Measurements from ENCODE around the gene ZNF282.

ZNF282 gene

GRCh38 chr7:149199234-149199995, 4.1 kb downstream of the ZNF282 start:
- peaks cover 47% of the 10 kb centered on the region for H3K4me1 Mint-ChIP-seq (ENCODE audit: low read depth)
- no peaks in the 10 kb centered on the region for H3K27me3 Mint-ChIP-seq (ENCODE audit: low read depth)
- peaks cover 60% of the 10 kb centered on the region for H3K36me3 Mint-ChIP-seq (ENCODE audit: low read depth)
- no peaks in the 10 kb centered on the region for H3K9me3 Mint-ChIP-seq
- no peak for DNase-seq (ENCODE audit: low spot score)
- H3K27ac Mint-ChIP-seq: peak overlapping the region; percentile 58
- H3K4me3 Mint-ChIP-seq: peak overlapping the region; percentile 48

GRCh38 chr7:149202831-149203231, 7.5 kb downstream of the ZNF282 start:
- Mint-ChIP-seq H3K27ac (peak overlapping the region; percentile 93), H3K4me3 (peak overlapping the region; percentile 73), H3K27me3 (ENCODE audit: low read depth) (no peaks in the 10 kb centered on the region), H3K4me1 (ENCODE audit: low read depth) (peaks cover 33% of the 10 kb centered on the region), H3K9me3 (no peaks in the 10 kb centered on the region), H3K36me3 (ENCODE audit: low read depth) (peaks cover 79% of the 10 kb centered on the region)
- peak; percentile 62 for DNase-seq (ENCODE audit: low spot score)

DNA sequence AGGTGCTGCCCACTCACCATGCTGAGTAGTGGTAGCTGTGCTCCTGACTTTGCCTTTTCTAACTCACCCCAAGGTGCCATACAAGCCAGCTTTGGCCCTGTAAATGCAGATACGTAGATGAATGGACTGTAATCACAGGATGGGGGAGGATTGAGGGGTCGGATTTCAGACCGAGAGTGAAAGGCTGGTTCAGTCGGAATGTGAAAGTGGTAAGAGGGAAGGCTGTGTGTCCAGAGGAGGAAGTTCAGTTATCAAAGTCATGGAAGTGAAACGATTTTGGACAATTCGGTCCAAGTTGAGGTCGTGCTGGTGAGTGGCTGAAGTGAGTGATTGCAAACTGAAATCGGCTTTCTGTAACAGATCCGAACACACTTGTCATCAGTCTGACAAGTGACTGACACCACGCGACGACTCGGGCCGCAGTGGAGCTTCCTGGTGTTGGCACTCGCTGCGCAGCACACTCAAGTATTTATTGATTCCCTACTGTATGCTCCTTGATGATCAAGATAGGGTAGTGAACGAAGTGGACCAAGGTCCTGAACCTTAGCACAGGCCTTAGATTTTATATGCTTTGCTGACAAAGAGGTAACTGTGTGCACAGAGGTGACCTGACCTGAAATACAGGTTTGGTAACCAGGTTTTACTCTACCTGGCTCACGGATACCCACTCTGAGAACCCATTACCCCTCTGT, 10.5 kb downstream of the ZNF282 start:
- Mint-ChIP-seq H3K27me3 (ENCODE audit: low read depth) (no peaks in the 10 kb centered on the region), H3K9me3 (no peaks in the 10 kb centered on the region), H3K4me1 (ENCODE audit: low read depth) (peaks cover 24% of the 10 kb centered on the region), H3K27ac (no peak overlapping the region), H3K4me3 (no peak overlapping the region), H3K36me3 (ENCODE audit: low read depth) (peaks cover 76% of the 10 kb centered on the region)
- no peak for DNase-seq (ENCODE audit: low spot score)

GRCh38 chr7:149207324-149208035, 12.1 kb downstream of the ZNF282 start:
- peaks cover 78% of the 10 kb centered on the region for H3K36me3 Mint-ChIP-seq (ENCODE audit: low read depth)
- H3K27ac Mint-ChIP-seq: no peak overlapping the region
- H3K9me3 Mint-ChIP-seq: no peaks in the 10 kb centered on the region
- H3K27me3 Mint-ChIP-seq (ENCODE audit: low read depth): no peaks in the 10 kb centered on the region
- no peak overlapping the region for H3K4me3 Mint-ChIP-seq
- no peak for DNase-seq (ENCODE audit: low spot score)
- H3K4me1 Mint-ChIP-seq (ENCODE audit: low read depth): peaks cover 19% of the 10 kb centered on the region

DNA sequence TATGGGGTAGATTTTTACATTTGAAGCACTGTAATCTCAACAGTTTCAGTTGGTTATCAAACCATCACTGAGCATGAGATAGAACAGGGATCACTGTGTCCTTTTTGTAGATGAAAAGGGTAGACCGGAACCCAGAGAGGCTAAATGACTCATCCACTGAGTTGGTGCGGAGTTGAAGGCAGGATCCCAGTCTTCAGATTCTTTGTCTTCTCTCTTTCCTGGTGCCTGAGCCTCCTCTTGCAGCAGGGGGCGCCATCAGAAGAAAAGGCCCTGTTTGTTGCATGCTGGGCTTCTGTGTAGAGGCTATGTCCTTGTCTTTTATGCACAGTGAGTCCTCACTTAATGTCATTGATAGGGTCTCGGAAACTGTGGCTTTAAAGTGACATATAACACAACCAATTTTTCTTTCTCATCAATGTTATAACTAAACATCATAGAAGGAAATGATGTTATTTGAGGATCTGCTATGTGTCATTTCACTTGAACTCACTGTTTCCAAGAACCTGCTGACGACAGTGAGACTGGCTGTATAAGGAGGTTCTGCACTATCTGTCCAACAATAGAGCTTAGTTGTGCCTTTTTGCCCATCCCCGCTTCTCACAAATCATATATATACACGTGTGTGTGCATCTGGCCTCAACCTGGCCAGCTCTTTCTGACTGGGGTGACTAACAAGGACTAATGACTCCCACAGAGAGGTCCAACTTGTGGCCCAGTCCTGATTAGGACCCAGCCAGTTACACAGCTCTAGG, 14.3 kb downstream of the ZNF282 start:
- peaks cover 14% of the 10 kb centered on the region for H3K4me1 Mint-ChIP-seq (ENCODE audit: low read depth)
- peak; percentile 87 for DNase-seq (ENCODE audit: low spot score)
- H3K36me3 Mint-ChIP-seq (ENCODE audit: low read depth): peaks cover 71% of the 10 kb centered on the region
- peak overlapping the region; percentile 52 for H3K4me3 Mint-ChIP-seq
- H3K27me3 Mint-ChIP-seq (ENCODE audit: low read depth): no peaks in the 10 kb centered on the region
- H3K27ac Mint-ChIP-seq: peak overlapping the region; percentile 58
- H3K9me3 Mint-ChIP-seq: no peaks in the 10 kb centered on the region

- Mint-ChIP-seq H3K9me3 (no peaks in the 10 kb centered on the region), H3K36me3 (ENCODE audit: low read depth) (peaks cover 70% of the 10 kb centered on the region), H3K27ac (no peak overlapping the region), H3K4me1 (ENCODE audit: low read depth) (peaks cover 14% of the 10 kb centered on the region), H3K27me3 (ENCODE audit: low read depth) (no peaks in the 10 kb centered on the region), H3K4me3 (no peak overlapping the region)
- no peak for DNase-seq (ENCODE audit: low spot score)
Measured at GRCh38 chr7:149210551-149210950, 15.2 kb downstream of the ZNF282 start.

DNA sequence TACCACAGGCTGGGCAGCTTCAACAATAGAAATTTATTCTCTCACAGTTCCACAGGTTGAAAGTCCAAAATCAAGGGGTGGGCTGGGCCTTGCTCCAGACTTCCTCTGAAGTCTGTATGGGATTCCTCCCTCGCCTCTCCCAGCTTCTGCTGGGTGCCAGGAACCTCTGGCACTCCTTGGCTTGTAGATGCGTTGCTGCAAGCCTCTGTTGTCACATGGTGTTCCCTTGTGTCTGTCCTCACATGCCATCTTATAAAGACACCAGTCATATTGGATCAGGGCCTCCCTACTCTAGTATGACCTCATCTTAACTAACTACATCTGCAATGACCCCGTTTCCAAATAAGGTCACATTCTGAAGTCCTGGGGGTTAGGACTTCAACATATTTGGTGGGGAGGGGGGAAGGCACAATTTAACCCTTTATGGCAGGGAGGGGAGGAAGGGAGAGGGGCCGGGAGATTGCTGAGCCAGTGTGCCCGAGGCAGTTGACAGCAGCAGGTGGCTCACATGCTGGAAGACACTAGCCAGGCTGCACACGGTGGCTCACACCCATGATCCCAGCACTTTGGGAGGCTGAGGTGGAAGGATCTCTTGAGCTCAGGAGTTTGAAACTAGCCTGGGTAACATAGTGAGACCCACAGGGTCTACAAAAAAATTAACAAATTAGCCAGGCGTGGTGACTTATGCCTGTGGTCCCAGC, 18.8 kb downstream of the ZNF282 start:
- Mint-ChIP-seq H3K4me1 (ENCODE audit: low read depth) (peaks cover 12% of the 10 kb centered on the region), H3K4me3 (no peak overlapping the region), H3K27me3 (ENCODE audit: low read depth) (no peaks in the 10 kb centered on the region), H3K27ac (no peak overlapping the region), H3K9me3 (no peaks in the 10 kb centered on the region), H3K36me3 (ENCODE audit: low read depth) (peaks cover 67% of the 10 kb centered on the region)
- no peak for DNase-seq (ENCODE audit: low spot score)

DNA sequence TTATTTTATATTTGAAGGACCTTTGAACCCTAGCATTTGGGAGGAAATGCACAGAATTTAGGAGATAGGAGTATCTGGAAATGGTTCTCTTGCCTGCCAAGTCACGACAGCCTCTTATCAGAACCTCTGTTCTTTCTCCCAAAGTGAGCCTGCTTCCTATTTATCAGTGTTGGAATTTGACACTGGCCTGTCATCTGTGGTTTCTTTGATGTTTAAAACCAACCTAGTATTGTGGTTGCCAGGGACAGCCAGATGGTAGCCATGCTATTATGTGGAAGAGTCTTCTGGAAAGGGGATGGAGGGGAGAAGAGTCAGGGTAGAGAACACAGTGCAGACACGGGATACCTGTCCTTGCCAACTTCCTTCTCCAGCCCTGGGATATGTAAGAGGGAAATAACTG, 21.1 kb downstream of the ZNF282 start:
- peaks cover 60% of the 10 kb centered on the region for H3K36me3 Mint-ChIP-seq (ENCODE audit: low read depth)
- DNase-seq (ENCODE audit: low spot score): no peak

GRCh38 chr7:149217570-149217969, 22.2 kb downstream of the ZNF282 start:
- no peaks in the 10 kb centered on the region for H3K27me3 Mint-ChIP-seq (ENCODE audit: low read depth)
- peaks cover 58% of the 10 kb centered on the region for H3K36me3 Mint-ChIP-seq (ENCODE audit: low read depth)
- no peaks in the 10 kb centered on the region for H3K9me3 Mint-ChIP-seq
- H3K27ac Mint-ChIP-seq: no peak overlapping the region
- no peak for DNase-seq (ENCODE audit: low spot score)
- no peak overlapping the region for H3K4me3 Mint-ChIP-seq
- H3K4me1 Mint-ChIP-seq (ENCODE audit: low read depth): no peaks in the 10 kb centered on the region

More for the DNA sequence above, 21.1 kb downstream of the ZNF282 start:
- no peaks in the 10 kb centered on the region for H3K4me1 Mint-ChIP-seq (ENCODE audit: low read depth)
- H3K4me3 Mint-ChIP-seq: no peak overlapping the region
- H3K9me3 Mint-ChIP-seq: no peaks in the 10 kb centered on the region
- H3K27me3 Mint-ChIP-seq (ENCODE audit: low read depth): no peaks in the 10 kb centered on the region
- H3K27ac Mint-ChIP-seq: no peak overlapping the region

DNA sequence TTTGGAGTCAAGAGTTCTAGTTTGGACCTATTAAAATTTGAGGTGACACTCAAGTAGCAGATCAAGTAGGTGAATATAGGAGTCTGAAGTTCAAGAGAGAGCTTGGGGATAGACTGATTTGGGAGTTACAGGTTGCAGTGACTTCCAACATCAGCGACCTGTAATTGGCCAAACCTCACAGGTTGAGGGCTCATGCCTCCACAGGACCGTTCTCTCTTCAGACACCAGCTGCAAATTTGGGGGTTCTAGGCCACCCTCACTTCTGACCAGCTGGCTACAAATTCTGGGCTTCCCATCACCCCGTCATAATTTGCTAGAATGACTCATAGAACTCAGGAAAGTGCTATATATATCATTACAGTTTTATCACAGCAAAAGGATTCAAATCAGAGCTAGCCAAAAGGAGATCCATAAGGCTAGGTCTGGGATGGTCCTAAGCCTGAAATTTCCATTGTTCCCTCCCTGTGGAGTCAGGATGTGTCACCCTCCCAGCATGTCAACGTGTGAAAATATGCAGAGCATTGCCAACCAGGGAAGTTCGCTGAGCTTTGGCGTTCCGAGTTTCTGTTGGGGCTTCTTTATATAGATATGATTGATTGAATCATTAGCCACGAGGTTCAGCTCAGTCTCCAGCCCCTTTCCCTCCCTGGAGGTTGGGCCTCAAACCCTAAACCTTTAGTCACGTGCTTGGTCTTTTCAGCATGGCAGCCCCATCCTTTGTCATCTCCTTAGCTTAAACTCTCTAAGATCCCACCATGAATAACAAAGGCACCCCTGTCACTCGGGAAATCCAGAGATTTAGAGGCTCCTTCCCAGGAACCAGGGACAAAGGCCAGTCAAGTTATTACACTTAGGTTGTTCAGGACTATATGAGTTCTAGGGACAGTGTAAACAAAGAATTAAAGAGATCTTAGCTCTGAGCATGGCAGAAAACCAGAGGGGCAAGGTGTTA, 23.4 kb downstream of the ZNF282 start:
- no peak for DNase-seq (ENCODE audit: low spot score)
- no peak overlapping the region for H3K4me3 Mint-ChIP-seq
- H3K36me3 Mint-ChIP-seq (ENCODE audit: low read depth): peaks cover 53% of the 10 kb centered on the region
- H3K4me1 Mint-ChIP-seq (ENCODE audit: low read depth): no peaks in the 10 kb centered on the region
- no peaks in the 10 kb centered on the region for H3K9me3 Mint-ChIP-seq
- H3K27ac Mint-ChIP-seq: no peak overlapping the region
- H3K27me3 Mint-ChIP-seq (ENCODE audit: low read depth): no peaks in the 10 kb centered on the region

- Mint-ChIP-seq H3K4me1 (ENCODE audit: low read depth) (no peaks in the 10 kb centered on the region), H3K36me3 (ENCODE audit: low read depth) (peaks cover 51% of the 10 kb centered on the region), H3K9me3 (no peaks in the 10 kb centered on the region), H3K4me3 (no peak overlapping the region), H3K27ac (no peak overlapping the region), H3K27me3 (ENCODE audit: low read depth) (no peaks in the 10 kb centered on the region)
- no peak for DNase-seq (ENCODE audit: low spot score)
Measured at GRCh38 chr7:149220534-149220933, 25.2 kb downstream of the ZNF282 start.

GRCh38 chr7:149223176-149223575, 27.8 kb downstream of the ZNF282 start:
- H3K4me3 Mint-ChIP-seq: no peak overlapping the region
- H3K27me3 Mint-ChIP-seq (ENCODE audit: low read depth): no peaks in the 10 kb centered on the region
- DNase-seq (ENCODE audit: low spot score): no peak
- H3K27ac Mint-ChIP-seq: no peak overlapping the region
- H3K36me3 Mint-ChIP-seq (ENCODE audit: low read depth): peaks cover 42% of the 10 kb centered on the region
- no peaks in the 10 kb centered on the region for H3K4me1 Mint-ChIP-seq (ENCODE audit: low read depth)
- no peaks in the 10 kb centered on the region for H3K9me3 Mint-ChIP-seq
